ENCODE measurements around the gene UGT1A9.

Gene UGT1A9

GRCh38 chr2:233817361-233817911, 145.7 kb downstream of the UGT1A9 start:
- no peak for DNase-seq (ENCODE audit: low spot score)

GRCh38 chr2:233817995-233818638, 146.4 kb downstream of the UGT1A9 start:
- no peak for DNase-seq (ENCODE audit: low spot score)

- DNase-seq (ENCODE audit: low spot score) = no peak
Measured at GRCh38 chr2:233818639-233819621, 147.2 kb downstream of the UGT1A9 start.

- no peak for DNase-seq (ENCODE audit: low spot score)
Measured at GRCh38 chr2:233819884-233820773, 148.4 kb downstream of the UGT1A9 start.

- DNase-seq (ENCODE audit: low spot score) = no peak
Measured at GRCh38 chr2:233820774-233821105, 149.0 kb downstream of the UGT1A9 start.

- no peak for DNase-seq (ENCODE audit: low spot score)
Measured at GRCh38 chr2:233821196-233821595, 149.5 kb downstream of the UGT1A9 start.

GRCh38 chr2:233821709-233822100, 150.0 kb downstream of the UGT1A9 start:
- no peak for DNase-seq (ENCODE audit: low spot score)

- DNase-seq (ENCODE audit: low spot score) = no peak
Measured at GRCh38 chr2:233822101-233822771, 150.5 kb downstream of the UGT1A9 start.

Measured in kidney tubule cell (primary cell).